ENCODE results near the gene KRTAP5-1. TPM values are rescaled to one million over a fixed set of nuclear protein-coding genes. Genes with fewer than 3 reads are reported as not detected.
"Not testable (repeated sequence)": the region's sequence is repeated elsewhere in the genome, so short reads cannot be mapped to it uniquely, and the experiment has no call there.

The KRTAP5-1 gene
- total RNA-seq, 2 experiments from 2014 or later: not detected

- CTCF ChIA-PET: interaction anchor here (0.6 to 1.3 kb wide), 4 partner anchors 9 to 45 kb away, joined by 3 to 5 read pairs (median 4); partner anchors contain the start of gene KRTAP5-5
- ATAC-seq (peak; percentile 49), DNase-seq (no peak)
- Mint-ChIP-seq H3K27ac (no peak overlapping the region), H3K27me3 (peaks cover 19% of the 10 kb centered on the region), H3K9me3 (ENCODE audit: low read depth) (no peaks in the 10 kb centered on the region), H3K36me3 (no peaks in the 10 kb centered on the region), H3K4me3 (no peak overlapping the region), H3K4me1 (peaks cover 5% of the 10 kb centered on the region)
These were observed 34.4 kb upstream of the KRTAP5-1 start for GRCh38 chr11:1619449-1619848.

- H3K4me3 Mint-ChIP-seq: no peak overlapping the region
- H3K9me3 Mint-ChIP-seq (ENCODE audit: low read depth): no peaks in the 10 kb centered on the region
- H3K27ac Mint-ChIP-seq: no peak overlapping the region
- no peak for ATAC-seq
- no peak for DNase-seq
- H3K27me3 Mint-ChIP-seq: peaks cover 19% of the 10 kb centered on the region
- no peaks in the 10 kb centered on the region for H3K36me3 Mint-ChIP-seq
- peaks cover 5% of the 10 kb centered on the region for H3K4me1 Mint-ChIP-seq
- CTCF ChIA-PET: interaction anchor here (1.9 to 2.2 kb wide), 2 partner anchors 12 to 23 kb away, joined by 7 read pairs; no protein-coding TSS in a partner anchor
These were observed 33.1 kb upstream of the KRTAP5-1 start for GRCh38 chr11:1618231-1618630.

- Mint-ChIP-seq H3K27me3 (peaks cover 24% of the 10 kb centered on the region), H3K27ac (no peak within 1 kb of the TSS), H3K4me3 (no peak within 1 kb of the TSS), H3K36me3 (no peaks in the 10 kb centered on the region), H3K4me1 (peaks cover 7% of the 10 kb centered on the region), H3K9me3 (ENCODE audit: low read depth) (no peaks in the 10 kb centered on the region)
- CTCF ChIA-PET: interaction anchor here (1.5 kb wide), 1 partner anchor 13 kb away, joined by 8 read pairs; no protein-coding TSS in a partner anchor
- DNase-seq (no peak), ATAC-seq (no peak)
These were observed 23.3 kb upstream of the KRTAP5-1 start, which contains the start of gene KRTAP5-3 for GRCh38 chr11:1608363-1608762. KRTAP5-3 (minus strand) TSS chr11:1608463; CDS start chr11:1608385, 78 bp downstream.

GRCh38 chr11:1607901-1608300 is 22.8 kb upstream of the KRTAP5-1 start:
- ATAC-seq; H3K4me1 Mint-ChIP-seq; H3K9me3 Mint-ChIP-seq (ENCODE audit: low read depth); H3K4me3 Mint-ChIP-seq; DNase-seq; H3K36me3 Mint-ChIP-seq; H3K27ac Mint-ChIP-seq: not testable (repeated sequence)
- CTCF ChIA-PET: interaction anchor here (1.5 kb wide), 1 partner anchor 13 kb away, joined by 8 read pairs; no protein-coding TSS in a partner anchor
- peaks cover 28% of the 10 kb centered on the region for H3K27me3 Mint-ChIP-seq

GRCh38 chr11:1607156-1607845 is 22.2 kb upstream of the KRTAP5-1 start:
- not testable (repeated sequence) for H3K36me3 Mint-ChIP-seq; DNase-seq; H3K4me3 Mint-ChIP-seq; ATAC-seq; H3K4me1 Mint-ChIP-seq; H3K27ac Mint-ChIP-seq; H3K9me3 Mint-ChIP-seq (ENCODE audit: low read depth)
- peaks cover 32% of the 10 kb centered on the region for H3K27me3 Mint-ChIP-seq
- CTCF ChIA-PET: interaction anchor here (1.5 kb wide), 1 partner anchor 12 kb away, joined by 8 read pairs; no protein-coding TSS in a partner anchor

GRCh38 chr11:1605923-1606322 is 20.8 kb upstream of the KRTAP5-1 start:
- not testable (repeated sequence) for H3K9me3 Mint-ChIP-seq (ENCODE audit: low read depth); H3K4me1 Mint-ChIP-seq; H3K36me3 Mint-ChIP-seq
- Mint-ChIP-seq H3K4me3 (peak overlapping the region; percentile 56), H3K27me3 (peaks cover 44% of the 10 kb centered on the region), H3K27ac (peak overlapping the region; percentile 55)
- DNase-seq (peak; percentile 59), ATAC-seq (peak; percentile 80)
- CTCF ChIA-PET: interaction anchor here (0.9 to 1.5 kb wide), 6 partner anchors 9 to 47 kb away, joined by 3 to 6 read pairs (median 4); no protein-coding TSS in a partner anchor

GRCh38 chr11:1604711-1605110 is 19.6 kb upstream of the KRTAP5-1 start:
- Mint-ChIP-seq H3K4me1 (peaks cover 7% of the 10 kb centered on the region), H3K27me3 (peaks cover 47% of the 10 kb centered on the region), H3K4me3 (no peak overlapping the region), H3K9me3 (ENCODE audit: low read depth) (no peaks in the 10 kb centered on the region), H3K36me3 (no peaks in the 10 kb centered on the region), H3K27ac (no peak overlapping the region)
- CTCF ChIA-PET: interaction anchor here (0.9 to 1.5 kb wide), 5 partner anchors 10 to 48 kb away, joined by 3 to 6 read pairs (median 4); no protein-coding TSS in a partner anchor
- DNase-seq (no peak), ATAC-seq (no peak)

GRCh38 chr11:1604181-1604580 is 19.1 kb upstream of the KRTAP5-1 start:
- Mint-ChIP-seq H3K27ac (no peak overlapping the region), H3K4me1 (peaks cover 7% of the 10 kb centered on the region), H3K9me3 (ENCODE audit: low read depth) (no peaks in the 10 kb centered on the region), H3K36me3 (no peaks in the 10 kb centered on the region), H3K4me3 (no peak overlapping the region), H3K27me3 (peaks cover 52% of the 10 kb centered on the region)
- CTCF ChIA-PET: no interaction called here
- DNase-seq (no peak), ATAC-seq (no peak)

GRCh38 chr11:1603629-1604028 is 18.5 kb upstream of the KRTAP5-1 start:
- H3K4me3 Mint-ChIP-seq: no peak overlapping the region
- CTCF ChIA-PET: interaction anchor here (0.7 kb wide), 1 partner anchor 29 kb away, joined by 3 read pairs; no protein-coding TSS in a partner anchor
- ATAC-seq (no peak), DNase-seq (no peak)
- H3K36me3 Mint-ChIP-seq: no peaks in the 10 kb centered on the region
- peaks cover 7% of the 10 kb centered on the region for H3K4me1 Mint-ChIP-seq
- H3K27ac Mint-ChIP-seq: no peak overlapping the region
- peaks cover 56% of the 10 kb centered on the region for H3K27me3 Mint-ChIP-seq
- no peaks in the 10 kb centered on the region for H3K9me3 Mint-ChIP-seq (ENCODE audit: low read depth)

GRCh38 chr11:1601663-1602062 is 16.6 kb upstream of the KRTAP5-1 start:
- H3K27me3 Mint-ChIP-seq: peaks cover 61% of the 10 kb centered on the region

GRCh38 chr11:1600626-1601025 is 15.5 kb upstream of the KRTAP5-1 start:
- Mint-ChIP-seq H3K27me3 (peaks cover 66% of the 10 kb centered on the region), H3K27ac (no peak overlapping the region), H3K9me3 (ENCODE audit: low read depth) (no peaks in the 10 kb centered on the region)

More at GRCh38 chr11:1601663-1602062, 16.6 kb upstream of the KRTAP5-1 start:
- H3K4me1 Mint-ChIP-seq; H3K27ac Mint-ChIP-seq; ATAC-seq; H3K4me3 Mint-ChIP-seq; H3K9me3 Mint-ChIP-seq (ENCODE audit: low read depth); H3K36me3 Mint-ChIP-seq; DNase-seq; CTCF ChIA-PET: not testable (repeated sequence)

GRCh38 chr11:1598816-1599215 is 13.7 kb upstream of the KRTAP5-1 start:
- CTCF ChIA-PET: interaction anchor here (1.3 kb wide), 1 partner anchor 24 kb away, joined by 4 read pairs; no protein-coding TSS in a partner anchor
- Mint-ChIP-seq H3K27me3 (peaks cover 81% of the 10 kb centered on the region), H3K4me3 (no peak overlapping the region)

More at GRCh38 chr11:1600626-1601025, 15.5 kb upstream of the KRTAP5-1 start:
- ATAC-seq (no peak), DNase-seq (no peak)
- Mint-ChIP-seq H3K4me3 (no peak overlapping the region), H3K36me3 (no peaks in the 10 kb centered on the region), H3K4me1 (no peaks in the 10 kb centered on the region)
- CTCF ChIA-PET: interaction anchor here (1.3 kb wide), 1 partner anchor 26 kb away, joined by 4 read pairs; no protein-coding TSS in a partner anchor

GRCh38 chr11:1598406-1598805 is 13.3 kb upstream of the KRTAP5-1 start:
- not testable (repeated sequence) for H3K4me3 Mint-ChIP-seq; H3K27ac Mint-ChIP-seq; H3K4me1 Mint-ChIP-seq; H3K9me3 Mint-ChIP-seq (ENCODE audit: low read depth); DNase-seq; ATAC-seq; H3K36me3 Mint-ChIP-seq
- CTCF ChIA-PET: interaction anchor here (0.7 to 1.3 kb wide), 2 partner anchors 24 to 29 kb away, joined by 3 to 4 read pairs; no protein-coding TSS in a partner anchor
- peaks cover 83% of the 10 kb centered on the region for H3K27me3 Mint-ChIP-seq

More at GRCh38 chr11:1598816-1599215, 13.7 kb upstream of the KRTAP5-1 start:
- Mint-ChIP-seq H3K36me3 (no peaks in the 10 kb centered on the region), H3K27ac (no peak overlapping the region), H3K4me1 (peaks cover 2% of the 10 kb centered on the region), H3K9me3 (ENCODE audit: low read depth) (no peaks in the 10 kb centered on the region)
- DNase-seq: no peak
- ATAC-seq: no peak

All from activated CD8-positive, alpha-beta memory T cell treated with anti-CD3 and anti-CD28 coated beads, Interleukin-2, amount 10 ng/mL, durations not matched to agents 7 days and 5 days (primary cell).